Dermis microvascular lymphatic vessel endothelial cell (primary cell): ENCODE measurements around the gene ADM2. TPM values are rescaled to one million over a fixed set of nuclear protein-coding genes. Genes with fewer than 3 reads are reported as not detected.
A peak's percentile ranks its signal among the peaks of the same experiment; 100 is the strongest.

ENCODE experiments used
- DNase-seq, 2 donors: peaks; one replicate each; pipeline versions ENCODE4 v3.0.0 to v3.0.0-alpha.2; 2010; ENCODE audit warnings: low read depth in 2 of 2
- total RNA-seq: library from RNA; depleted of rRNA; stranded (reverse); fragments of >200 nt; gene quantifications from 2 replicates; pipeline ENCODE4 v1.2.1, GENCODE V29; 2014

The ADM2 gene
- total RNA-seq, 1 donor from 2014 or later, result 0.13 TPM

GRCh38 chr22:50467341-50467740, 14.0 kb upstream of the ADM2 start:
- DNase-seq, result no peak

GRCh38 chr22:50467773-50468440, 13.4 kb upstream of the ADM2 start:
- DNase-seq, result no peak

- no peak for DNase-seq
Measured at GRCh38 chr22:50468626-50469025, 12.7 kb upstream of the ADM2 start.

- DNase-seq, result peak in 1 of 2 donors; percentile 35
Measured at GRCh38 chr22:50469377-50470305, 11.7 kb upstream of the ADM2 start.

- DNase-seq, result no peak
Measured at GRCh38 chr22:50470491-50470890, 10.9 kb upstream of the ADM2 start.

GRCh38 chr22:50471197-50471847, 10.0 kb upstream of the ADM2 start:
- DNase-seq, result no peak

GRCh38 chr22:50471962-50472361, 9.4 kb upstream of the ADM2 start:
- DNase-seq, result no peak

- peak in 1 of 2 donors; percentile 21 for DNase-seq
Measured at GRCh38 chr22:50473088-50473487, 8.3 kb upstream of the ADM2 start.

- DNase-seq, result peak in 1 of 2 donors; percentile 62
Measured at GRCh38 chr22:50473855-50474671, 7.3 kb upstream of the ADM2 start.

- peak; percentile 69 to 91 for DNase-seq
Measured at GRCh38 chr22:50474710-50475651, 6.4 kb upstream of the ADM2 start, which contains the start of gene SBF1. Gene SBF1, minus strand, starts transcription at chr22:50475035. Its CDS starts 195 bp downstream, at chr22:50474840.

GRCh38 chr22:50475652-50476002, 5.7 kb upstream of the ADM2 start:
- DNase-seq, result no peak

GRCh38 chr22:50476868-50477267, 4.5 kb upstream of the ADM2 start:
- DNase-seq, result no peak

- no peak for DNase-seq
Measured at GRCh38 chr22:50477923-50478322, 3.4 kb upstream of the ADM2 start.

GRCh38 chr22:50479721-50480120, 1.6 kb upstream of the ADM2 start:
- no peak for DNase-seq

- DNase-seq, result no peak
Measured at GRCh38 chr22:50481045-50481439, 301 bp upstream of the ADM2 start.

- DNase-seq, result no peak
Measured at GRCh38 chr22:50482107-50483074, 1.0 kb downstream of the ADM2 start.

GRCh38 chr22:50483106-50483505, 1.8 kb downstream of the ADM2 start:
- no peak for DNase-seq

GRCh38 chr22:50483556-50483955, 2.2 kb downstream of the ADM2 start:
- no peak for DNase-seq
